Endometrial microvascular endothelial cells (primary cell): ENCODE data around the gene PPP2R3B. TPM values are rescaled to one million over a fixed set of nuclear protein-coding genes. Genes with fewer than 3 reads are reported as not detected.

Experiments used
- in situ Hi-C: cut with HindIII; loops from 2 replicates; pipeline ENCODE4 v1.10.0; 2017; ENCODE audit warnings: low sequenced_read_pairs, low pct_unique_long_range_greater_than_20kb; ENCODE audit errors: inconsistent ontology term
- total RNA-seq: library from RNA; depleted of rRNA; stranded (reverse); fragments of >200 nt; gene quantifications from one replicate; pipeline ENCODE4 v1.2.3, GENCODE V29; 2015; ENCODE audit errors: inconsistent ontology term

PPP2R3B gene
- total RNA-seq, 1 donor from 2014 or later = 17.2 TPM

DNA sequence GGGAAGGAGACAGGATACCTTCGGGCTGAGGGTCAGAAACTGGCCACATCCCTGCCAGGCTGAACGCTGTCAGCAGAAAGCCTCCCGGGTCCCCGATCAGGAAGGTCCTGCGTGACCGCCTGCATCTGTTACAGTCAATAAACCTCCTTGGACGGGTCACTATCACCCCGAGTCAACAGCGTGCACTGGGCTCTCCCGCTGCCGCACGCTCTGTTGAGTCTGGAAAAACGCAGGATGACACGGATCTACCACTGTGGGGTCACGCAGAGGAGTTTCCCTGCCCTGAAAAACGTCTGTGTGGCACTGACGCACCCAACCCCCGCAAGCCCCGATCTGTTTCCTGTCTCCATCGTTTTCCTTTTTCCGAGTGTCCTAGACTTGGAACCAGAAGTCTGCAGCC lies 12.1 kb downstream of the PPP2R3B start:
- in situ Hi-C loops = no loop called here

DNA sequence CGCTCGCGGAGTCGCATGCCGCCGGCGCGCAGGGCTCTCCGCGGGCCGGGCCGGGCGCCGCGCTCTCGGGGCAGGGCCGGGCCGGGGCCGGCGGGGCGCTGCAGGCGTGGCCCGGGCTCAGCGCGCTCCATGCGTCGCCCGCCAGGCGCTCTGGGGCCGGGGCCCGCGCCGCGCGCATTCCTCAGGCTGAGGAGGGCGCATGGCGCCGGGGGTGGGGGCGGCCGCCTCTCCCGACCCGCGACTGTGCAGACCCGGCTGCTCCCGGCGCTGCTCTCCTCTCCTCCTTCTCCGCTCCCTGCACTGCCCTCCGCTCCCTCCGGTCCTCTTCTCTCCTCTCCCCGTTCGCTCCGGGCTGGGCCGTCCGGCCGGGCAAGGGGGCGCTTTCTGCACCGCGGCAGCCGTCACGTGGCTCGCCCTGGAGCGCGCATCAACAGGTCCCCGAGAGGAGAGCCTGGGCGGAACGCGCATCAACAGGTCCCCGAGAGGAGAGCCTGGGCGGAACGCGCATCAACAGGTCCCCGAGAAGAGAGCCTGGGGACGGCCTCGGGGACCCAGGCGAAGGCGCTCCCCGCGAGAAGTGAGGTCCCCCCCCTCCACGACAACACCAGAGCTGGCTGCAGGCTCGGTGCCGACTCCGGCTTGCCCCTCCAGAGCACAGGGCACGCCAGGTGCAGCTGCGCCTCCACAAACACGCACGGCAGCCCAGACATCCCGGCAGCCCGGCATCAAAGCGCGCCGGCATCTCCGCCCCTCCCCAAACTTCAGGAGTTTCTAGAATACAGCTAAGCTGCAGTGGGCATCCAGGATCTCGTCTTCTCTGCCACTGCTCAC lies 12.9 kb downstream of the PPP2R3B start:
- in situ Hi-C loops = no loop called here

DNA sequence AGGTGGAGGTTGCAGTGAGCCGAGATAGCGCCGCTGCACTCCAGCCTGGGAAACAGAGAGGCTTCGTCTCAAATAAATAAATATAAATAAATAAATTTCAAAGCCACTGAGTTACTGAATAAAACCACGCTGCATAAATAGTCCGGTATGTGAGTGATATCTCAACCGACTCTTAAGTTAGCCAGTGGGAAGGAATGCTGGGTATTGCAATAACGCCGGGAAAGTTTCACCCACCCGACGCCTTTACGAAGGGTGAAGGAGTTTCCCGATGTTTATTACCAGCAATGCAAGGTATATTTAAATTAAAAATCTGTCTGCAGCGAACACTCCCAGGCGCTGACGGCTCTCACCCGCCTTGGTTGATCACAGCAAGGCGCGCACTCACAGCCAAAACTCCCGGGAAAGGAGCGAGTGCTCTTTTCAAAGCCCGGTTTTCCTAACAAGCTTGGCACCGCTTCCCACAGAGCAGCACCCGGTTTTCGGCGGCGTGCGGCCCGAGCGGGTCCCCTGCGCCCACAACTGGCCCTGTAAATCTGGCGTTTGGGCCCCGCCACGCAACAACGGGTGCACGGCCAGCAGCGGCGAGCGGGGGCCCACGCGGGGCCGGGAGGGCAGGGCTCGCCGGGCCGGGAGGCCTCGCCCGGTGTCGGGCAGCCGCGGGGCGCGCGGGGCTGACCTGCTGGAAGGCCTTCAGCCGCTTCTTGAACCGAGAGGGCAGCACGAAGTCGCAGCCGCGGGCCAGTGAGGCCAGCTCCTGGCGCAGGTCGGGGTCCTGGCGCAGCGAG lies 13.7 kb downstream of the PPP2R3B start:
- in situ Hi-C loops = no loop called here

GRCh38 chrX:371907-372306 lies 14.8 kb downstream of the PPP2R3B start:
- in situ Hi-C loops = no loop called here

DNA sequence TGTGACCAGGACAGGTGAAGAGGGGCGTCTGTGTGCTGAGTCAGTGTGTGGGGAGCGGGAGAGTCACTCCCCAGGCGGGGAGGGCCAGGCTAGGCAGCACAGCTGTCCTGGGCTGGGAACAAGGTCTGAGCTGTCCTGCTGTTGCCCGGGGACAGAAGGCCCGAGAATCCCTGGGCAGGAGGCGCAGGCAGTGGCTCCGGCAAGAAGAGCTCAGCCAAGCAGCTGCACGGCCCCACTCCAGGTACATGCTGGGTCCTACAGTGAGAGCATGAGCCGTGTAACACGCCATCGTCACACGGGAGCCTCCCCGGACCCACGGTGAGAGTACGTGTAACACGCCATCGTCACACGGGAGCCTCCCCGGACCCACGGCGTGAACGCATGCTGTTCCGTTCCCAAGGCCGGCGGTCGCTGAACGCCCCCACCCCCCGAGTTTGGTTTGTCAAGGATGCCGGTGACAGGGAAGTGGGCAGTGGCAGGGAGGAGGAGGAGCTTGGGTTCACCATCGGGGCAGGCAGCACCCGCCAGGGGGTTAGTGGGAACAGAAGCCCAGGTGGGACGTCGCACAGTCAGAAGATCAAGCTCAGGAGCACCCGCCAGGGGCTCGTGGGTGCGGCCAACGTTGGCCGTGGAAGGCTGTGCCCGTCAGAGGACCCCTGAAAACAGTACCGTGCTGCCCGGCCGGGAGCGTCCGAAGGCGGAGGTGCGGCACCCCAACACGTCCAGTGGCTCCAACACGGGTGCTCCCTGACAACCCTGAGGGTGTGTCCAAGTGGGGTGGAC lies 15.6 kb downstream of the PPP2R3B start:
- in situ Hi-C loops = no loop called here

DNA sequence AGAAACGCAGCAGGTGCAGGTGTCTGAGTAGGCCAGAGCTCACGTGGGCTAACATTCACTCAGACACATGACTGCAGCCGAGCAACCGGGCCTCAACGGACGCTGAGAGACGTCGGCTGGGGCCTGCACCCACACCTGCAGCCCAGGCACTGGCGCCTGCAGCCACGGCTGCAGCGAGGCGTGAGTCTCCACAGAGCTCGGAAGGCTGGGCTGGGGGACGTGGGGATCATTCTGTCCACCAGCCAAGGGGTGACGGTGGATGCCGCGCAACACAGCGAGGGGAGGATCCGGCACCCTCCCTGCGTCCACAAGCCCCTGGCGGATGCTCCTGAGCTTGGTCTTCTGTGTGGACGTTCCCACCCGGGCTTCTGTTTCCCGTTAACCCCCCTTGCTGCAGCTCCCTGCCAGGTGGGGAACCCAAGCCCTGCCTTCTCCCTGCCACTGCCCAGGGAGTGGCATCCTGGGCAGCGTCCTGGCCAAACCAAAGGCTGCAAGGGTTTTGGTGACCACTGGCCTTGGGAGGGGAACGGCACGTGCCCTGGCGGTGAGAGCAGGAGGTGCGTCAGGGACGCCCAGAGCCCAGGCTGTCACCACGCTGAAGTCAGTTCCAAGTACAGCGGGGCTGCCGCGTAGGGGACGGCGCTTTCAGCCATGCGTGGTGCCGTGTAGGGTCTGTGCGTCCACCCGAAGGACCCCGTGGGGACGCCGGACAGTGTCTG lies 16.3 kb downstream of the PPP2R3B start:
- in situ Hi-C loops = no loop called here

DNA sequence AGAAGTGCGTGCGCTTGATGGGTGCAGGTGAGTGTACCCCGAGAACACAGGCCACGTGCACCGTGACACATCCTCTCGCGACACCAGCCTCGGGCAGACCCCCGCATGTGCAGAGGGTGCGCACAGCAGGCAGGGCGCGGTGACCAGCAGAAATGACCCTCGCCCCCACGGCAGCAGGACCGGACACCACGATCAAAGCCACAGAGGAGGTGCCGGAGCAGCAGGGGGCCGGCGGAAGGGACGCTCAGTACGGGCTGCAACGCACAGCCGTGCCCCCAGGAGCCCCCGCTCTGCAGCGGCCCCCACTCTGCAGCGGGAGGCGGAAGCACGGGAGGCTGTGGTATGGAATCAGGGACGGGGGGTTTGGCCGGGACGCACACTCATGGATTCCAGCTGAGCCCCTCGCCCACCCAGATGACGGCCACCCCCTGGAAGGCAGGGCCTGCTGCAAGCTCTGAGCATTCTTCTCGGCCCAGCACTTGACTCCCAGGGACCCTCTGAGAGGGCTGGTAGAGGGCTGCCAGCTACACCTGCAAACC lies 17.1 kb downstream of the PPP2R3B start:
- in situ Hi-C loops = no loop called here

- in situ Hi-C loops = no loop called here
These were observed 17.7 kb downstream of the PPP2R3B start for GRCh38 chrX:368811-369562.

DNA sequence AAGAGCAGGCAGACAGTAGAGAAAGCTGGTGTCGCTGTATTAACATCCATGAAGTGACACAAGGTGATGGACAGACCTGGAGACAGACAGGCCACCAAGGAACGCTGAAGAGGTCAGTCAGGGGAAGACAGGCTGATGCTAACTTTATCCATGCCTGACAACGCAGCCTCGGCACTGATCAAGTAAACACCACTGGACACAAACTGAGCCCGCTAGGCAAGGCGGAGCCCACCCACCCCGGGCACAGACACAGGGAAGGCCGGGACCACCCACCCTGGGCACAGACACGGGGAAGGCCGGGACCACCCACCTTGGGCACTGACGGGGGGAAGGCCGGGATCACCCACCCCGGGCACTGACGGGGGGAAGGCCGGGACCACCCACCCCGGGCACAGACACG lies 18.8 kb downstream of the PPP2R3B start:
- in situ Hi-C loops = no loop called here

DNA sequence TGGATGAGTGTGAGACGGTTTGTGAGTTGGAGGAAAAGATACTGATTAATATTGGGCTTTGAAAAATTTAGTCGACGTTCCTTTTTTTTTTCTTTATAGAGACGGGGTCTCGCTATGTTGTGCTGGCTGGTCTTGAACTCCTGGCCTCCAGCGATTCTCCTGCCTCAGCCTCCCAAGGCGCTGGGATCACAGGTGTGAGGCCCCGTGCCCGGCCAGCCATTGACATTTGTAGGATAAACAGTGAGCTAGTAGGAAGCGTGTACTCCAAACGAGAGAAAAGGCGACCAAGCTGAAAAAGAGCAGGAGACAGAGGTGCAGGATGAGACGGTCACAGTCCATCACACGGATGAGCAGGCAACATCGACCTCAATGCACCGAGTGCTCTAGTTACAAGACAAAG lies 19.4 kb downstream of the PPP2R3B start:
- in situ Hi-C loops = no loop called here

GRCh38 chrX:363621-364375 lies 22.9 kb downstream of the PPP2R3B start:
- in situ Hi-C loops = no loop called here

DNA sequence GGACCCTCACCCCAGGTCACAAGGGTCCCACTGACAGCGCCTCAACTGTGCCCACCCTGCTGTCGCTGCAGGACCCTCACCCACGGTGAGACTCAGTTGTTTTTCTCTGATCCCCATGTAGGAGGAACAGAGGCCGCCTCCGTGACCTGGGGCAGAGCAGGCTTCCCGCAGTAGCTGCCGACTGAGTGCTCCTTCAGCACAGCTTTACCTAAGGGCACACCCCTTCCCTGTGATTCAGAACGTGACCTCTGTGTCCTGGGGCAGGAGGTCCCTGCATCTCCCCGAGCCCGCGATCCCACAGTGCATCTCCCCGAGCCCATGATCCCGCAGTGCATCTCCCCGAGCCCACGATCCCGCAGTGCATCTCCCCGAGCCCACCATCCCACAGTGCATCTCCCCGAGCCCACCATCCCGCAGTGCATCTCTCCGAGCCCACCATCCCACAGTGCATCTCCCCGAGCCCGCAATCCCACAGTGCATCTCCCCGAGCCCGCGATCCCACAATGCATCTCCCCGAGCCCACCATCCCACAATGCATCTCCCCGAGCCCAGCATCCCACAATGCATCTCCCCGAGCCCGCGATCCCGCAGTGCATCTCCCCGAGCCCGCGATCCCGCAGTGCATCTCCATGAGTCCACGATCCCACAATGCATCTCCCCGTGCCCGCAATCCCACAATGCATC lies 23.6 kb downstream of the PPP2R3B start:
- in situ Hi-C loops = no loop called here

GRCh38 chrX:362351-362750 lies 24.4 kb downstream of the PPP2R3B start:
- in situ Hi-C loops = no loop called here

- in situ Hi-C loops = no loop called here
These were observed 25.2 kb downstream of the PPP2R3B start for GRCh38 chrX:361231-362145.

DNA sequence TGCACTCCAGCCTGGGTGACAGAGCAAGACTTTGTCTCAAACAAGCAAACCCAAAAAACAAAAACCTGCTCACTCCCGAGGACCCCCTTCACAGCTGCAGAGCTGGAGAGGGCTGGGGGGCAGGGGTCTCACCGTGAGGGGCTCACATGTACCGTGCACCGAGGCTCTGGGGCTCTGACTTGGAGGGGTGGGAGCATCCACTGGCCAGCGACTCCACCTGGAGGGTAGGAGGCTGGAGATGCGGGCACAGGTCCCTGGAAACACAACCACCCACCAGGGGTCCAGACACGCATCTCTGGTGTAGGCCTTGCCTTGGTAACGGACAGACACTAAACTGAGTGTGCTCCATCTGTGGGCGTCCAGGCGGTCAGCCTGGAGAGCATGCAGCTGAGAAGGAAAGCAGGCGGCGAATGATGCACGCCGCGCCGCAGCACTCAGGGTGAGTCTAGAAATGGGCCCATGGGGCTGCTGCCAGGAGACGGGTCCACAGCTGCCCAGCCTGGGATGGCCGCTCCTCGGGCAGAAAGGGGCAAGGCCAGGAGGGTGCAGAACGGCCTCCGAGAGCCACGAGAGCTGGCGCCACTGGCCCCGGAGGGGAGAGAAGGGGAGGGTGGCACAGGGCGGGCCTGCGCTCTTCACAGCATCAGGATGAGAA lies 26.1 kb downstream of the PPP2R3B start:
- in situ Hi-C loops = no loop called here
